BLaER1 treated with 17β-estradiol and CSF1 and Interleukin-3, amounts not matched to agents 10 nM and 100 nM (cell line): ENCODE measurements around the gene PTGES.

Experiments used
- H3K27ac ChIP-seq, 11 experiments: shearing (Covaris generic); formaldehyde crosslinking; 2 replicates each; pipeline ENCODE4 v1.8.1; 2022
- H3K27me3 ChIP-seq, 11 experiments: shearing (Covaris generic); formaldehyde crosslinking; 2 replicates each; pipeline ENCODE4 v1.8.1; 2022
- H3K36me3 ChIP-seq, 11 experiments: shearing (Covaris generic); formaldehyde crosslinking; 2 replicates each; pipeline ENCODE4 v1.8.1; 2022
- H3K4me1 ChIP-seq, 10 experiments: shearing (Covaris generic); formaldehyde crosslinking; 2 replicates each; pipeline ENCODE4 v1.8.1; 2022
- H3K4me2 ChIP-seq, 11 experiments: shearing (Covaris generic); formaldehyde crosslinking; 2 replicates each; pipeline ENCODE4 v1.8.1; 2022
- H3K4me3 ChIP-seq, 10 experiments: shearing (Covaris generic); formaldehyde crosslinking; 2 replicates each; pipeline ENCODE4 v1.8.1; 2022
- H3K9ac ChIP-seq, 11 experiments: shearing (Covaris generic); formaldehyde crosslinking; 2 replicates each; pipeline ENCODE4 v1.8.1; 2022
- H3K9me3 ChIP-seq, 11 experiments: shearing (Covaris generic); formaldehyde crosslinking; replicated peaks in 1 of 11; 2 replicates each; pipeline ENCODE4 v1.8.1; 2022
- H4K20me1 ChIP-seq, 11 experiments: shearing (Covaris generic); formaldehyde crosslinking; 2 replicates each; pipeline ENCODE4 v1.8.1; 2022
- Cebpa-rat ChIP-seq, 11 experiments: shearing (Covaris generic); IDR thresholded peaks; 2 replicates each; pipeline ENCODE4 v1.8.1; 2022

The PTGES gene

DNA sequence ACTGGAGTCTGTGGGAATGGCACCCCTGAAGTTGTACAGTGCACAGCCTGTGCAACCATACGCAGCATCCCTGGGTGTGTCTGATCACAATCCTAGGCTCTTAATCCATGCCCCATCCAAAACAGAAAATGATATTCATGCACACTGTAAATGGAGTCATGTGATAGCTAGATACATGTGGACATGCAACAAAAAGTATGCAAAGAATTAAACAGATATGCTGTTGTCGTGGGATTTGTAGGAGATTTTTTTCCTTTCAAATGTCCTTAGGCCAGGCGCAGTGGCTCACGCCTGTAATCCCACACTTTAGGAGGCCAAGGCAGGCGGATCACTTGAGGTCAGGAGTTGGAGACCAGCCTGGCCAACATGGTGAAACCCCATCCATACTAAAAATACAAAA lies 51.3 kb downstream of the PTGES start:
- peaks cover 0 to 28% (median 11%) of the 10 kb centered on the region in 10 experiments; a peak in 11 of 20 replicates for H3K4me1 ChIP-seq
- H3K27me3 ChIP-seq, result peaks cover 32 to 45% (median 38%) of the 10 kb centered on the region in 11 experiments
- H3K4me2 ChIP-seq, result no peak overlapping the region
- no peaks in the 10 kb centered on the region for H3K36me3 ChIP-seq
- no peak overlapping the region for H3K27ac ChIP-seq
- peaks cover 0 to 12% (median 0%) of the 10 kb centered on the region in 11 experiments; a peak in 2 of 22 replicates for H4K20me1 ChIP-seq
- H3K4me3 ChIP-seq, result no peak overlapping the region
- H3K9ac ChIP-seq, result no peak overlapping the region
- H3K9me3 ChIP-seq, result no peaks in the 10 kb centered on the region
- no peak for TF ChIP-seq Cebpa-rat (IDR thresholded peaks at IDR 0.05)

GRCh38 chr9:129701054-129701453 lies 51.8 kb downstream of the PTGES start:
- H3K4me1 ChIP-seq, result peaks cover 0 to 28% (median 11%) of the 10 kb centered on the region in 10 experiments; a peak in 11 of 20 replicates
- no peak overlapping the region for H3K9ac ChIP-seq
- H3K27ac ChIP-seq, result no peak overlapping the region
- H3K4me3 ChIP-seq, result no peak overlapping the region
- H4K20me1 ChIP-seq, result peaks cover 0 to 13% (median 0%) of the 10 kb centered on the region in 11 experiments; a peak in 3 of 22 replicates
- H3K27me3 ChIP-seq, result peaks cover 36 to 50% (median 43%) of the 10 kb centered on the region in 11 experiments
- TF ChIP-seq Cebpa-rat (IDR thresholded peaks at IDR 0.05), result no peak
- H3K9me3 ChIP-seq, result no peaks in the 10 kb centered on the region
- H3K36me3 ChIP-seq, result no peaks in the 10 kb centered on the region
- H3K4me2 ChIP-seq, result no peak overlapping the region

DNA sequence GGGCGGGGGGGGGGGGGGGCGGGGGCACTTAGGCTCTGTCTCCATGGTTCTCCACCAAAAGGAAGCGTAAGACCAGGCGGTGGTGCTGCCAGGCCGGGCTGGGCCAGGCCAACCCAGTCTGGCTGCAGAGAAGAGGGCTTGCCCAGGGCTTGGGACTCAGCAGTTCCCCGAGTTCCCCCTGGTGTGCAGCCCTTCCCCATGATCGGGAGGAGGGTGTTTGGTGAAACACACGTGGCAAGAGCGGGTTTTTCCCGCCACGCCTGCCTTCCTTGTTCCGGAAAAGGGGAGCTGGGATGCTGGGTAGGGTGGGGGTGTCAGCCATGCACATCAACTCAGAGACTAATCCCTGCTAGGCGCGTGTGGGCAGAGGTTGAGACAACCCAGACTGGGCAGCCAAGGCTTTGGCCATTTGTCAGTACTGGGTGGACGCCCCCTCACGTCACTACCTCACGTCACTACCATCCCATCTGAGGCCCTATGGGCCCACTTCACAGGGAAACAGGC lies 54.5 kb downstream of the PTGES start:
- Histone ChIP-seq H3K36me3 (no peaks in the 10 kb centered on the region), H3K9me3 (no peaks in the 10 kb centered on the region), H3K27ac (no peak overlapping the region), H3K27me3 (peaks cover 59 to 71% (median 67%) of the 10 kb centered on the region in 11 experiments), H3K4me1 (peaks cover 0 to 32% (median 11%) of the 10 kb centered on the region in 10 experiments; a peak in 14 of 20 replicates), H4K20me1 (peaks cover 0 to 13% (median 0%) of the 10 kb centered on the region in 11 experiments; a peak in 4 of 22 replicates), H3K4me2 (no peak overlapping the region), H3K4me3 (no peak overlapping the region), H3K9ac (no peak overlapping the region)
- TF ChIP-seq Cebpa-rat (IDR thresholded peaks at IDR 0.05), result no peak

GRCh38 chr9:129697656-129698253 lies 55.1 kb downstream of the PTGES start:
- H3K4me1 ChIP-seq, result peaks cover 0 to 27% (median 9%) of the 10 kb centered on the region in 10 experiments; a peak in 14 of 20 replicates
- peaks cover 0 to 13% (median 0%) of the 10 kb centered on the region in 11 experiments; a peak in 4 of 22 replicates for H4K20me1 ChIP-seq
- peaks cover 59 to 71% (median 67%) of the 10 kb centered on the region in 11 experiments for H3K27me3 ChIP-seq
- H3K4me3 ChIP-seq, result peak overlapping the region in 4 of 10 experiments; percentile 9 to 44 (median 37); a peak in 5 of 20 replicates
- no peak for TF ChIP-seq Cebpa-rat (IDR thresholded peaks at IDR 0.05)
- H3K36me3 ChIP-seq, result no peaks in the 10 kb centered on the region
- H3K9ac ChIP-seq, result peak overlapping the region in 1 of 11 experiments; percentile 25; a peak in 1 of 22 replicates
- H3K9me3 ChIP-seq, result 0 out of 22 replicates have a peak, but pooled peaks cover 0 to 1% (median 0%) of the 10 kb centered on the region in 11 experiments
- H3K27ac ChIP-seq, result no peak overlapping the region
- peak overlapping the region in 8 of 11 experiments; percentile 12 to 74 (median 51); a peak in 13 of 22 replicates for H3K4me2 ChIP-seq

- H3K9ac ChIP-seq, result peak overlapping the region in 1 of 11 experiments; percentile 25; a peak in 1 of 22 replicates
- peaks cover 0 to 20% (median 7%) of the 10 kb centered on the region in 10 experiments; a peak in 13 of 20 replicates for H3K4me1 ChIP-seq
- peak overlapping the region in 4 of 10 experiments; percentile 9 to 44 (median 37); a peak in 6 of 20 replicates for H3K4me3 ChIP-seq
- peaks cover 0 to 13% (median 0%) of the 10 kb centered on the region in 11 experiments; a peak in 4 of 22 replicates for H4K20me1 ChIP-seq
- no peak overlapping the region for H3K27ac ChIP-seq
- peak overlapping the region in 8 of 11 experiments; percentile 12 to 74 (median 51); a peak in 13 of 22 replicates for H3K4me2 ChIP-seq
- peaks cover 59 to 71% (median 67%) of the 10 kb centered on the region in 11 experiments for H3K27me3 ChIP-seq
- no peaks in the 10 kb centered on the region for H3K36me3 ChIP-seq
- peaks cover 0 to 5% (median 0%) of the 10 kb centered on the region in 11 experiments; a peak in 1 of 22 replicates for H3K9me3 ChIP-seq
- no peak for TF ChIP-seq Cebpa-rat (IDR thresholded peaks at IDR 0.05)
These were observed 55.7 kb downstream of the PTGES start for GRCh38 chr9:129696944-129697655.

DNA sequence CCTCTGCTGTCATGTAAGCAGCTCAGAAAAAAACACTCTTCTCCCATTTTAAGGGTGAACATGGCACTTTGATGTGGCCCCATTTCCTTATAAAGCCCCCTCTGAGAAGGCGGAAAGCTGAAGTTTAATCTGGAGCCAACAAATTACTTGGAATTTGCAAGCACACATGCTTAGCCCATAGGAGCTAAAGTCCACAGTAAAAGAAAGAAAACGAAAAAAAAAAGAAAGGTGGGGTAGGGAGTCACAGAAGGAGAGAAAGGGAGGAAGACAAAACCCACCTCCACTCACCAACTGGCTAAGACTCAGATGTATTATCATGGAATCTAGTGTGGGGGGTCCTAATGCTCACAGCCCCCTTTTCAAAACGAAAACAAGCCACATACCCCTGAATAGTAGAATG lies 57.0 kb downstream of the PTGES start:
- Histone ChIP-seq H3K4me2 (no peak overlapping the region), H4K20me1 (peaks cover 0 to 13% (median 0%) of the 10 kb centered on the region in 11 experiments; a peak in 4 of 22 replicates), H3K4me3 (no peak overlapping the region), H3K4me1 (peaks cover 0 to 13% (median 7%) of the 10 kb centered on the region in 10 experiments; a peak in 13 of 20 replicates), H3K36me3 (no peaks in the 10 kb centered on the region), H3K9me3 (peaks cover 0 to 5% (median 0%) of the 10 kb centered on the region in 11 experiments; a peak in 1 of 22 replicates), H3K9ac (no peak overlapping the region), H3K27ac (no peak overlapping the region), H3K27me3 (peaks cover 59 to 71% (median 67%) of the 10 kb centered on the region in 11 experiments)
- no peak for TF ChIP-seq Cebpa-rat (IDR thresholded peaks at IDR 0.05)

DNA sequence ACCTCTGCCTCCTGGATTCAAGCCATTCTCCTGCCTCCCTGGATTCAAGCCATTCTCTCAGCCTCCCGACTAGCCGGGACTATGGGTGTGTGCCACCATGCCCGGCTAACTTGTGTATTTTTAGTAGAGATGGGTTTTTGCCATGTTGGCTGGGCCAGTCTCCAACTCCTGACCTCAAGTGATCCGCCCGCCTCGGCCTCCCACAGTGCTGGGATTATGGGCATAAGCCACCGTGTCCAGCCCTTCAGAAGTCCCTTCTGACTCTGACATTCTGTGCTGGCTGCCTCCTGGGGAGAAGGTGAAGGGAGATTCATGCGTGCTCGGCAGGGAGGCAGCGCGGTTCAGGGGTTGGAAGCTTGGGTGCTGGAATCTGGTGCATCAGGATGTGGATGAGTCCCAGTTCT lies 58.6 kb downstream of the PTGES start:
- Histone ChIP-seq H3K4me1 (peaks cover 0 to 13% (median 7%) of the 10 kb centered on the region in 10 experiments; a peak in 13 of 20 replicates), H3K27ac (no peak overlapping the region), H3K9ac (no peak overlapping the region), H4K20me1 (peaks cover 0 to 13% (median 0%) of the 10 kb centered on the region in 11 experiments; a peak in 4 of 22 replicates), H3K4me2 (peak overlapping the region in 1 of 11 experiments; percentile 10; a peak in 3 of 22 replicates), H3K27me3 (peaks cover 50 to 58% (median 57%) of the 10 kb centered on the region in 11 experiments), H3K4me3 (no peak overlapping the region), H3K9me3 (peaks cover 0 to 5% (median 0%) of the 10 kb centered on the region in 11 experiments; a peak in 1 of 22 replicates), H3K36me3 (no peaks in the 10 kb centered on the region)
- no peak for TF ChIP-seq Cebpa-rat (IDR thresholded peaks at IDR 0.05)

- H3K36me3 ChIP-seq, result no peaks in the 10 kb centered on the region
- H3K9ac ChIP-seq, result no peak overlapping the region
- H3K27me3 ChIP-seq, result peaks cover 45 to 53% (median 52%) of the 10 kb centered on the region in 11 experiments
- H3K4me3 ChIP-seq, result no peak overlapping the region
- peaks cover 0 to 5% (median 0%) of the 10 kb centered on the region in 11 experiments; a peak in 1 of 22 replicates for H3K9me3 ChIP-seq
- H3K4me2 ChIP-seq, result peak overlapping the region in 5 of 11 experiments; percentile 10 to 36 (median 25); a peak in 6 of 22 replicates
- peaks cover 0 to 13% (median 0%) of the 10 kb centered on the region in 11 experiments; a peak in 4 of 22 replicates for H4K20me1 ChIP-seq
- H3K4me1 ChIP-seq, result peaks cover 0 to 13% (median 7%) of the 10 kb centered on the region in 10 experiments; a peak in 13 of 20 replicates
- TF ChIP-seq Cebpa-rat (IDR thresholded peaks at IDR 0.05), result no peak
- no peak overlapping the region for H3K27ac ChIP-seq
These were observed 59.1 kb downstream of the PTGES start for GRCh38 chr9:129693741-129694140.
